ENCODE results near the gene NDUFAF8.

DNA sequence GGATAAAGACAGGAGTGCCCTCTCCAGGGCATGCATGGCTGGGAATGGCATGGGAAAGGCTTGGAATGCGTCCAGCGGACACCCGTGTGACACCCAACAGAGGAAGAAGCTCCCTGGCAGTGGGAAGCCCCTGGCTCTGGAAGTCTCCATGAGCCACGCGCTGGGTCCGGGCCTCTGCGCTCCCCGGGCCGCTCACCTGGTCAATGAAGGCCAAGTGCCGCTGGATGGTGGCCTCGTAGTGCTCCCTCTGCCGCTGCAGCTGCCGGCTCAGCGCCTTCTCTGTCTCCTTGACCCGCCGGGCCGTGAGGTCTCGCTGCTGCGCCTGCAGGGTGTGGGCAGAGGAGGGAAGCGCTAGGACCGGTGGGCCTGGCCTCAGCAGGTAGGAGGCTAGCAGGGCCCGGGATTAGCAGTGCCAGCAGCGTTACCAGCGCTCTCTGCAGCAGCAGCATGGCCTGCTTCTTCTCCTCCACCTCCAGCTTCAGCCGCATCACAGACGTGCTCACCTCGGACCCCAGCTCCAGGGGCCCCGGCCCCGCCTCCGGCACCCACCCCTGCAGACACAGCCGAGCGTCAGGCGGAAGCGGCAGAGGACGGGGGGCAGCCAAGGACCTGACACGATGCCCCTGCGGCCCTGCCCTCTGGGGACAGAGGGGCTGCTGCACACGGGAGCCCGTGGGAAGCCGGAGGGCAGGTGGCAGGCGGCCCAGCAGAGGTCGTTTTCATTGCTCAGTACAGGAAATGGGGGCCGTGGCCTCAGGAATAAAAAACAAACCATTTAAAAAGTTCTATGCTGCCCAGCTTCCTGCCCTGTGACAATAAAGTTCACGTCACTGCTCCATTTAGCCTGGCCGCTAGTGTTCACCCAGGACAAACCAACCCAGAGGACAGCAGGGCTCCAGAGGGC is 42.4 kb upstream of the NDUFAF8 start:
- TF ChIP-seq ATF3 (IDR thresholded peaks at IDR 0.05) (no peak), JUND (IDR thresholded peaks at IDR 0.05) (no peak), CTCF (IDR thresholded peaks at IDR 0.05 in 2 of 3, conservative IDR thresholded peaks at IDR 0.05 in 1 of 3; ENCODE audit: borderline replicate concordance in 1 of 3, insufficient read depth in 1 of 3, low read depth in 2 of 3, low read length in 2 of 3) (no peak), EZH2phosphoT487 (IDR thresholded peaks at IDR 0.05; ENCODE audit: borderline replicate concordance) (no peak), POLR2AphosphoS5 (IDR thresholded peaks at IDR 0.05; ENCODE audit: low read depth, low read length) (no peak), POLR2A (IDR thresholded peaks at IDR 0.05; ENCODE audit: borderline replicate concordance, extremely low read depth, insufficient read depth, insufficient read length) (no peak)

All from HCT116 (cell line).